GM21737 (cell line): ENCODE results near the gene TMCO4.
"Not testable (repeated sequence)": the region's sequence is repeated elsewhere in the genome, so short reads cannot be mapped to it uniquely, and the experiment has no call there.

Experiments used
- ATAC-seq: cut with Tn5 transposase; IDR thresholded peaks from one replicate; pipeline ENCODE4 v1.9.1; 2021; ENCODE audit warnings: mild to moderate bottlenecking, moderate library complexity; ENCODE audit not compliant: unreplicated experiment

Gene TMCO4

GRCh38 chr1:19814244-19814661 is 14.5 kb upstream of the TMCO4 start:
- no peak for ATAC-seq

- ATAC-seq: no peak
Measured at GRCh38 chr1:19813643-19813960, 13.9 kb upstream of the TMCO4 start.

GRCh38 chr1:19812875-19813642 is 13.3 kb upstream of the TMCO4 start:
- ATAC-seq: no peak

GRCh38 chr1:19811206-19811851 is 11.6 kb upstream of the TMCO4 start:
- ATAC-seq: no peak

GRCh38 chr1:19809044-19809750 is 9.5 kb upstream of the TMCO4 start:
- ATAC-seq: no peak

GRCh38 chr1:19808351-19808750 is 8.6 kb upstream of the TMCO4 start:
- ATAC-seq: no peak

- no peak for ATAC-seq
Measured at GRCh38 chr1:19804831-19805251, 5.1 kb upstream of the TMCO4 start.

- no peak for ATAC-seq
Measured at GRCh38 chr1:19802269-19802668, 2.6 kb upstream of the TMCO4 start.

GRCh38 chr1:19800076-19800804 is 524 bp upstream of the TMCO4 start:
- peak; percentile 36 for ATAC-seq

- no peak for ATAC-seq
Measured at GRCh38 chr1:19798486-19799229, 1.1 kb downstream of the TMCO4 start.

- no peak for ATAC-seq
Measured at GRCh38 chr1:19797827-19798226, 1.9 kb downstream of the TMCO4 start.

GRCh38 chr1:19794583-19794982 is 5.1 kb downstream of the TMCO4 start:
- no peak for ATAC-seq

GRCh38 chr1:19793360-19794046 is 6.2 kb downstream of the TMCO4 start:
- no peak for ATAC-seq

GRCh38 chr1:19792237-19793002 is 7.3 kb downstream of the TMCO4 start:
- ATAC-seq: no peak

GRCh38 chr1:19790061-19790975 is 9.4 kb downstream of the TMCO4 start:
- ATAC-seq: not testable (repeated sequence)

GRCh38 chr1:19786988-19787423 is 12.7 kb downstream of the TMCO4 start:
- ATAC-seq: no peak

- no peak for ATAC-seq
Measured at GRCh38 chr1:19785660-19786059, 14.1 kb downstream of the TMCO4 start.

GRCh38 chr1:19780267-19780877 is 19.3 kb downstream of the TMCO4 start:
- no peak for ATAC-seq
